ENCODE measurements around the gene INPP5B.
"Not testable (repeated sequence)": the region's sequence is repeated elsewhere in the genome, so short reads cannot be mapped to it uniquely, and the experiment has no call there.

The INPP5B gene

DNA sequence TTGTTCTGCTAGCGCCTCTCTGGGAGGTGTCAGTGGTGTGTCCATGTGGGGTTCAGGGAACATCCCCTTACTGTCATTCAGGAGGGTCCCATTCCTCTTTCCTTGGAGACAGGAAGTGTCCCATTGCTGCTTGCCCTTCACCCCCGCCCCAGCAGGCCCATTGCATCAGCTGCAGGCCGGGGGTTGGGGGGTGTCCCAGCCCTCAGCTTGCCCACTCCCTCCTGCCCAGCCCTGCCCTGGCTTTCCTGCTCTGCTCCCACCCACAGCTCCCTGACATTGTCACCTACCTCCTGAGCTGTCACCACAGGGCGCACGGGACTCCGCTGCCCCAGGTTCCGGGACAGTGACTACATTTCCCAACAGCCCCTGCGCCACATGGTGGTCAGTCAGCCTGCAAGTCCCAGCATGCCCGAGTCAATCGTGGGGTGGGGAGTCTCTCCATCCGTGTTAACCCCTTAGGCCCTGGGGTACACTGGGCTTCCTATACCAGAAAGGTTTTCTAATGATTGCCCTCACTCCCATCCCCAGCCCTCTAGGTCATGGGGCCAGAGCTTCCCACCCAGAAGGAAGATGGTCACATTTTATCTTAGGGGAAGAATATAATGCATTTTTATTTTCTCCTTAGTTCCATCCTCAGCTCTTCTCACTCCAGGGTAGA, at the start of gene INPP5B:
TSS of gene INPP5B (minus strand) at position 351 of the 658 bp plus-strand sequence. CDS start 745 bp downstream, outside the sequence.
- DNase-seq: peak; percentile 82

DNA sequence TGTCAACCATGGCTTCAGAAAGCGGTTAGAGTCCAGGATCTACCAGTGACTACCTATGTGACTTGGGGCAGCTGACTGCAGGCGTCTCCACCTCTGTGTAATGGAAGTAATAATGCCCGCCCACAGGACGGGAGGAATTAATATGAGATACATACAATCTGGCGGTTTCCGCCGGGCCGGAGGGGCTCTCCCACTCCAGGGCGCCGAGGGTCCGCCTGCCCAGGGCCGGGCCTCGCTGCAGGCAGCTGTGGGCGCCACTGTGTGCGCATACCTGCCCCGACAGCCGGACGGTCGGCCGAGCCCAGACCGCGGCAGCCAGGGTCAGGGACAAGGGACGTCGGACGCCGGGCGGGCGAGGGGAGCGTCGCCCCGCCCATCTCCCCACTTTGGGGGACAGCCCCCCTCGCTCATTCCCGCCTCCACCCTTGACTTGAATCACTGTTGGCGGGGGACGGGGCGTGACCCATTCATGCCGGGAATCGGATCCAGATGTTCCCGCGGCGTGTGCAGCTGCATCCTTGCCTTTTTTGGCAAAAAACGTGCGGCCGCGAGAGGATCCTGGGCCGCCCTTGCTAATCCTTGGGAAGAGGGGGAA, 49.0 kb upstream of the INPP5B start:
- DNase-seq: peak; percentile 98

DNA sequence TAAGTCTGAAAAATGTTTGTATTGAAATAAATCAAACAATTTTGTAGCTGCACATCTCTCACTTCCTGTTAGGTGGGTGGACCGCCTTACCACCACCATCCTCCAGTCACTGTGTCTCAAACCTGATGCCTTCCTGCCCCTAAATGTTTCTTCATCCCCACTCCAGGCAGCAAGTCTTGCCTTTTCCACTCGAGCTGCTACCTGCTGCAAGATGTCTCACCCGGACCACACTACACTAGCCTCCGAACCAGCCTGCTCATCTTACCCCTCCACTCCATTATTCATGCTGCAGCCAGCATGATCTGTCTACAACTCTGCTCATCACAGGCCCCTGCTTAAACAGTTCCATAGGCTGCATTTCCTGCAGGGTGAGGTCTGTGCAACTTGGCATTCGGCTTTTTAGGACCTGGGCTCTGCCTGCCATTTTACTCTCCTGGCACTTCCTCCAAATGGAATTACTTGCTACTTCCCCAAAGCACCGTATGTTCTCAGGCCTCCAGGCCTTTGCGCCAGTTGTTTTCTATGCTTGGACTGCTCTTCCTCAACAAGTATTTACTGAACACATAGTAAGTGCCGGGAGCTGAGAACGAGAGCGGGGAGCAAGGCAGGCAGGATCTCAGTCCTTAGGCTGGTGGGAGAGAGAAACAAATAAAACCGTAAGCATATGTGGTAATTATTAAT, 48.2 kb upstream of the INPP5B start:
- no peak for DNase-seq

DNA sequence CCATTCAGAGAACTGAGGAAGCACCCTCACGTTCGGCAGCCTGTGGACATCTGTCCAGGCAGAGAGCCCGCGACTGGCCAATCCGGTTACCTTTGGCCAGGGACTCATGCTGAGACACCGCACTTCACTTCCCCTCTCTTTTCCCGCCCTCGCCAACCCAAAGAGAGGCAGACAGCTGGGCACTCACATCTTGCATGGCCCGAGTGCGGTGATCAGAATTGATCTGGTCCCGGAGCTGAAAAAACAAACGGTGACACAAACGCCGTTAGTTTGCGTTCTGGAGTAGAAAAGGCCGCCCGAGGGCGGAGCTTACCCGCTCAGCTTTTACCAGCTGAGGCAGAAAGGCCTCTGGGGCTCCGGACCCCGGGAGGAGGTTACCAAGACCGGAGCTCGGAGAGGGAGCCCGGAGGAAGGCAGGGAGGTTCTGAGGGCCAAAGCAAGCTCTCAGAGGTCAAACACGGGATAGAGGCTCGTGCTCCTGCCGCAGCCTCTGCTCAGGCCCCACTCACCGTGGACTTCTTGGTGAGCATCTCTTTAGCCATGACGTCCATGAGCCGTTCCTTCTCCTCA, 42.6 kb upstream of the INPP5B start:
- DNase-seq: no peak

DNA sequence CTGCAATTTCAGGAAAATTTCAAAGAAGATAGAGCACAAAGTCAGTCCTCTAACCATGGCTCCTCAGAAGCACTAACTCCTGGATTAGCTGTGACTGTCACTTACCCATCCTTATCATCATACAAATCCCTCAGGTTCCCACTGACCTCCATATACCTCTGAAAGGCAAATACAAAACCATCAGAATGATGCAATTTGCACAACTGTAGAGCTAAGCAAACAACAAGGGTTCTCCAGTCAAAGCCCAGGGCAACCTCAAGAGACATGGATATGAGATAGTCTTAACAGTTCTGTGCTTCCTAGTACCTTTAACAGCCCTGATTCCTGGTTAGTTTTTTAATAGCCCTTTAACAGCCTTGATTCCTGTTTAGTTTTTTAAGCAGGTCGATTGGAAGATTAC, 40.8 kb upstream of the INPP5B start:
- DNase-seq: no peak

DNA sequence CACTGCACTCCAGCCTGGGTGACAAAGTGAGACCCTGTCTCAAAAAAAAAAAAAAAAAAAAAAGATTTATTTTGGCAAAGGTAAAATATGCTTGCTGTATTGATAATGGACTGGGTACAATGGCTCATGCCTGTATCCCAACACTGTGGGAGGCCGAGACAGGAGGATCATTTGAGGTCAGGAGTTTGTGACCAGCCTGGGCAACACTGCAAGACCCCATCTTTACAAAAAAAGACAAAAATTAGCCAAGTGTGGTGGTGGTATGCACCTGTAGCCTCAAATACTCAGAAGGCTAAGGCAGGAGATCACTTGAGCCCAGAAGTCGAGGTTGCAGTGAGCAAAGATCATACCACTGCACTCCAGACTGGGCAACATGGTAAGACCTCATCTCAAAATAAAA, 36.7 kb upstream of the INPP5B start:
- DNase-seq: no peak

DNA sequence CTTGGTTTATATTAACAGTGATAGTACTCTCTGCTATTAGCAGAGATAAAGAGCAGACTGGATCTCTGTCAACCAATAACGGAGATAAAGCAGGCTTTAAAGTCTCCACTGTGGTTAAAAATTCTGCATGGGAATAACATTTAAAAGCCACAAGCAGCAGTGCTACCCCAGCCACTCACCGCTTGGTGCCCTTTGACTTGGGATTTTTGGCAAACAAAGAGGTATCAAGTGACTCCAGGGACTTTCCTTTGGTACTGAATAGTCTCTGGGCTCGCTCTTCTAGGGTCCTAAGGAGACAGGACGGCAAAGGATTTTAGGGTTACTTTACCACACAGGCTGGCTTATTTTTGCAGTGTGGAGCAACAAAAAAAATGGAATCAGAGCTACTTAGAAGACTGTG, 31.7 kb upstream of the INPP5B start:
- DNase-seq: no peak

DNA sequence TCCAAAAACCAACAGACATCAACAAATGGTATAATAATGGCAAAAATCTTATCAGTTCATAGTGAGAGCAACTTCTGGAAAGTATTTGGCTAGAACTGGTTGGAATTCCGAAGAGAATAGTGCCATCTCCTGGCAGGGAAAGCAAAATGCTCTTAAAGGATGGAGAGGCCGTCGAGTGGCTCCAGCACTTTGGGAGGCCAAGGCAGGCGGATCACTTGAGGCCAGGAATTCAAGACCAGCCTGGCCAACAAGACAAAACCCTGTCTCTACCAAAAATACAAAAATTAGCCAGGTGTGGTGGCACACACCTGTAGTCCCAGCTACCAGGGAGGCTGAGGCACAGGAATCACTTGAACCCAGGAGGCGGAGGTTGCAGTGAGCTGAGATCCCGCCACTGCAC, 28.2 kb upstream of the INPP5B start:
- peak; percentile 59 for DNase-seq

DNA sequence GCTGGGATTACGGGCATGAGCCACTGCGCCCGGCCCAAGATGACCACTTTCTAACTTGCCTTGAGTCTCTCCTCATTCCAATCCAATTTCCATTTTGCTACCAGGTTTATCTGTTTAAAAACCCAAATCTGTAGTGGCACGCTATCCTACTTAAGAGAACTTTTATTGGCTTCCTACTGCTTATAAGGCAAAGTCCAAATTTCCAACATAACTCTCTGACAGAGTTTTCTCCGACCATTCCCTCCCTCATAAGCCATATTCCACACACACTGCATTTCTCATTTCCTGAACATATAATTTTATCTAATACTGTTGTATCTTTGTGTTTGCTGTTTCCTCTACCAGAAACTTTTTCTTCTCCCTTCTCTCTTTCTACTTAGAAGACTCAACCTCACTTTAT, 27.7 kb upstream of the INPP5B start:
- no peak for DNase-seq

DNA sequence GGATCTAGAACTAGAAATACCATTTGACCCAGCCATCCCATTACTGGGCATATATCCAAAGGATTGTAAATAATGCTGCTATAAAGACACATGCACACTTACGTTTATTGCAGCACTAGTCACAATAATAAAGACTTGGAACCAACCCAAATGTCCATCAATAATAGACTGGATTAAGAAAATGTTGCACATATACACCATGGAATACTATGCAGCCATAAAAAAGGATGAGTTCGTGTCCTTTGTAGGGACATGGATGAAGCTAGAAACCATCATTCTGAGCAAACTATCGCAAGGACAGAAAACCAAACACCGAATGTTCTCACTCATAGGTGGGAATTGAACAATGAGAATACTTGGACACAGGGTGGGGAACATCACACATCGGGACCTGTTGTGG, 26.8 kb upstream of the INPP5B start:
- not testable (repeated sequence) for DNase-seq

DNA sequence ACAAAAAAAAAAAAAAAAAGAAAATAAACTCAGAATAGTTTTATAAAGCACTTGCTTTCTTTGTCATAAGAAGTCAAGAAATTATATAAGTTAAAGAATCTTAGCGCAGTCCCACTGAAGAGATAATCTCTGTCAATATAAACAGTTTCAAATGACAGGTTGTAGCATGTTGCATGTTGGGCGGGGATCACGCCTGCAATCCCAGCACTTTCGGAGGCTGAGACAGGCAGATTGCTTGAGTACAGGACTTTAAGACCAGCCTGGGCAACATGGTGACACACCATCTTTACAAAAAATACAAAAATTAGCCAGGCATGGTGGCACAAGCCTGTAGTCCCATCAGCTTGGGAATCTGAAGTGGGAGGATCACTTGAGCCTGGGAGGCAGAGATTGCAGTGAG, 18.4 kb upstream of the INPP5B start:
- no peak for DNase-seq

DNA sequence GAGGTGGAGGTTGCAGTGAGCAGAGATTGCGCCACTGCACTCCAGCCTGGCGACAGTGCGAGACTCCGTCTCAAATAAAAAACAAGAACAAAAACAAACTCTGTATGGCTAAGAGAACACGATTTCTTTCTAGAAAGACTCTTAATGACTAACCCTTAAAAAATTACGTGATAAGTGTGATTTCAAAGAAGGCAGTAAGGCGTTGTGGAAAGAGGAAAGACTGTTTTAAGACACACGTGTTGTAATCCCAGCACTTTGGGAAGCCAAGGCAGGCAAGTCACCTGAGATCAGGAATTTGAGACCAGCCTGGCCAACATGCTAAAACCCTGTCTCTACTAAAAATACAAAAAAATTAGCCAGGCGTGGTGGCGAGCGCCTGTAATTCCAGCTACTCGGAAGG, 17.3 kb upstream of the INPP5B start:
- not testable (repeated sequence) for DNase-seq

DNA sequence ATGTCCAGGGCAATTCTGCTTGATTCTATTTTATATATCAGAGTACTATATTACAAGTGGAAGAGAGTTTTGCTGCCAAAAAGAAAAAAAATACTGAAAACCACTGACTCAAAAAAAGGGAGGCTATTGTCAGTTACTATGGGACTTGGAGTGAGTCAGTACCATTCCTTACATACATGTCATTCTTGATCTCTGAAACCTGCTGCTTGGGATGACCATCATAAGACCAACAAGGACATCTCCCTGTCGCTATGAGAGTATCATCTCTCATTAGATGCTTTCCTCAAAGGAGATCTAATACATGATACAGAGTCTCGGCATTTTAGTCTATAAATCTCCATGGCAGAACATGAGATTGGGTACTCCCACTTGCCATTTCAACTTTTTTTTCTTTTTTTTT, 11.8 kb upstream of the INPP5B start:
- DNase-seq: peak; percentile 91

DNA sequence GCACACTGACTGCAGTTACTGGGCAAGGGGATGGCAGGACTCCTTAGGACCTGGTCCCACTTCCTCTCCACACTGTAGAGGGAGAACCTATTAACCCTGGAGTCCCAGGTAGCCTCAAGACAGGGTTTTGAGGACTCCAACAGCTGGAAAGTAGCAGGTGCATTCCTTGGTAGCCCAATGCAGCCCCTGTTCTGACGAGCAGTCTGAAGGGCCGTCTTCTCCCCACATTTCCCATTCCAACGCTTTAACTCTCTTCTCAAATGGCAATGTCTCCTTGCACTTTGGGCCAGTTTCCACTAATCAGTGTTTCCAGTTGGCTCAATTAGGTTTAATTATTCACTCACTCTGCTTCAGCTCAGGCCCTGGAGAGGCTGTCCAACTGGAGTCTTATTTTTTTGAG, 8.8 kb upstream of the INPP5B start:
- DNase-seq: no peak

DNA sequence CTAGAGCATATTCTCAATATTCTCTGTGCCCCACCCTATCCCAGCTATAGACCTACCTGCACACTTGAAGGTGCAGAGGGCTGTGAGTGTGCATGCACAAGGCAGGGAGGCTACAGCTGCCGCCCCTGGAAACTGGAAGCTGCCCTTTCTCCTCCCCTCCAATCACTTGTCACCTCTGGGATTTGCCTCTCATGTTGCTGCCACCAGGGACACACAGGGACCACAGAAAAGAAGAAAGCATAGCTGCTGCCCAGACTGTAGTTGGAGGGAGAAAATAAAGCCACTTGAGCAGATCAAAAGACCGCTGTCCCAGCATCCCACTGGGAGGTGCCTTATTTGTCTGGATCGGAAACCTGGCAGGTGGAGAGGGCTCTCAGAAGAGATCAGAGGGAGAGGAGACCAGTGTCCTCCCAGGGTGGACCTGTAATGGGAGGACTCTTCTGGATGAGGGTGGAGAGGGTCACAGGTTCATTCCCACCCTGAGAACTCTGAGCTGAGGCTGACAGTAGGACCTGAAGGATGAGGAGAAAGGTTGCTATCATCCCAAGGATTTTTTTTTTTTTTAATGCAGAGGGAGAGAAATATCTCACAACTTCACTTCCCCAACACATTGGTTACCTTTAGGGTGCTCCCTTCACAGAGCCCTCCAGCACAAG, 7.6 kb upstream of the INPP5B start:
- DNase-seq: no peak

DNA sequence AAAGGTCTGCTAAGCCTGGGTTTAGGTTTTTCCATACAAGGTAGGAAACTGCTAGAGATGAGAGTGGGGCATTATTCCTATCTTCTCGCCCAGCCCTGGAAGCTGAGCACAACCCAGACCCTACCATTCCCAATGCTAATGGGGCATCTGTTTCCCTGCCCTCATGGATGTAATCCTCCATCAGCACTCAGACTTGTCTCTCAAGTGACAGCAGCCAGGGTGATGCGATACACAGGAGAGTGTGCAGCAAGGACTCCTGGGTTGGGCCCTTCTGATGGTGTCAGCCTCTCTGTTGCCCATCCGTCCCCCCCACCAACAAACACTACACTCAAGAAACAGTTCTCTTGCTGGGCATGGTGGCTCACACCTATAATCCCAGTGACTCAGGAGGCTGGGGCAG, 5.9 kb upstream of the INPP5B start:
- DNase-seq: no peak

DNA sequence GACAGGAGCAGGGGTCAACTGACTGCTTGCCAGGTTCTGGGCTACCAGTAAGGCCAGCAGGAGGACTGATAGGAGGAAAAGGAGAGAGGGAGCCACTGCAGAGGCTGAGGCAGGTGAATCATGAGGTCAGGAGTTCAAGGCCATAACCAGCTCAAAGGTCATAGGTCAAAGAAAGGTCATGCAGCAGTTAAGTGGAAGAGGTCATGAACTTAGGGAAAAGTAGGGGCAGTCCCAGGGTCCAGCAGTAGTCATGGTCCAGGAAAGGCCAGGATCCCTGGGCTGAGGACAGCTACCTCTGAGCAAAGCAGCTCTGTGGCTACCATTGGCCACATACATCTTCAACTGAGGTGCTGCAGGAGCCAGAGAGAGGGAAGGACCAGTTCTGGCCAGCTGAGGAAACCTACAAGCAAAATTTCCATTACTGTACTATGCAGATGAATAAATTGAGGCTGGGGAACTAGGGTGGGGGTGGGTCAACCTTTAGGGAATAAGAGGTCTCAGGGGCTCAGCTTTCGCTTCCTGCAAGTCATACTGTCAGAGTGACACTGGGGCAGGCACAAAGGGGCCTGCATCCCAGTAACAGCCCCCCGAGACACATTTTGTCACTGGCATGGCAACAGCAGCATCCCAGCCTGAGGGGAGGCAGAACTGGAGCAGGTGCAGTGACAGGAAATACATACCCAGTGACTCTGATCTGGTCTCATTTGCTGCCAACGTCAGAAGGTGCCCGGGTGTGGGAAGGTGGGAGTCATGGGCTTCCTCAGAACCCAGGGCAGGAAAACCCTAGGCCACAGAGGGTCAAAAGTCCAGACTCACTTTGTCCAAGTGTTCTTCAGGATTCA, 5.2 kb upstream of the INPP5B start:
- DNase-seq: no peak

DNA sequence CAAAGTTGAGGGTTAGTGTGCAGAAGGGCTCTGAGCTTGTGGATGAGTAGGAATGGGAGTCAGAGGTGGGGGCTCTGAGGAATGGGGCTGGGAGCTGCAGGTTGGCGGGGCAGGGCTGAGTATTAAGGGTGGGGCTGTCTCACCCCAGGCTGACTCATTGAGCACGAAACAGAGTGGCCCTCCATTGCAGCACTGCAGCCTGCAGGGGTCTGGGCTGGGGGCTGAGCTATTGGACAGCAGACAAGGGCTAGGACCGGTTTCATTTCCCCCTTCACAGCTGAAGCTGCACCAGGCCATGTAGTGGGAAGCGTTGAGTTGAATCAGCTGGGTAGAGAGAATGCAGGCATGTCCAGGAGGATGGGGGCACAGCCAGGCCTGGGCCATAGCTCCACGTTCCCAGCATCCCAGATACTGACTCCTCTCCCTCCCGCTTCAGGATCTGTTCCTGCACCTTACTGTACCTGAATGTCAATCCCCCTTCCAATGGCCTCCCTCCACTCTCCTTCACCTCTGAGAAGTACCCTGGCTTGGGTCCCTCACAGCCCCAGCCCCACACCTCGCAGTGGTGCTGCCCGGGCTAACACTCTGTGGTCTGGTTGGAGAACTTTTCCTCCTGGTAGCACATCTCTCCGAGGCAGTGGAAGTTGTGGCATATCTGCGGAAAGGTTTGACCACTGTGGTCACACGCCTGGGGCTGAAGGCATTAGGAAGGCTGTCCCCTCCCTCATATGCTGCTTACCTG, 4.4 kb upstream of the INPP5B start:
- DNase-seq: no peak

DNA sequence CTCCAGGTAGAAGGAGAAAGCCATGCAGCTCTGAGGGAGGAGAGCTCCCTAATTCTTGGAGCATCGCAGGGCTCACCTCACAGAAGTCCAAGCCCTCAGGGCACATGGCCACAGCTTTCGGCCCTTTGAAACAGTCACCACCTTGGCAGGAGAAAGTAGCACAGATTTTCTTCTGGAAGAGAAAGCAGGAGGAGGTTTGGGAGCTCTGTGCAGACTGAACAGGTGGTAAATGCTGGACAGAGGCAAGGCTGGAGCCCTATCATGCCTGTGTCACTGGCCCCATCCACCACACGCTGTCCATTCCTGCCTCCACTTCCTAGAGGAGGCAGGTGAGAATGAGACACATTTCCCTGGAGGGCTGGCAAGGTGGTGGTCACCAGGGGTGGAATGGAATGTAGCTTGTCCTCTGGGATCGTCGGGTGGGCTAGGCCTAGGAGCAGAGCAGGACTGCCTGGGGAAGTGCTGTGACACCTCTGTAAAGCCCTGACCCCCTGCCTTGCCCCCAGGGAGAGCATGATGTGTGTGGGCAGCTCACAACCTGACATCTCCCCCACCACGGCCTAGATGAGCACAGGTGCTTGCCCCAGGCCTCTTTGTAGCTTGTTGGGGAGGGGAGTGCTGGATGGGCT, 2.8 kb upstream of the INPP5B start:
- no peak for DNase-seq

DNA sequence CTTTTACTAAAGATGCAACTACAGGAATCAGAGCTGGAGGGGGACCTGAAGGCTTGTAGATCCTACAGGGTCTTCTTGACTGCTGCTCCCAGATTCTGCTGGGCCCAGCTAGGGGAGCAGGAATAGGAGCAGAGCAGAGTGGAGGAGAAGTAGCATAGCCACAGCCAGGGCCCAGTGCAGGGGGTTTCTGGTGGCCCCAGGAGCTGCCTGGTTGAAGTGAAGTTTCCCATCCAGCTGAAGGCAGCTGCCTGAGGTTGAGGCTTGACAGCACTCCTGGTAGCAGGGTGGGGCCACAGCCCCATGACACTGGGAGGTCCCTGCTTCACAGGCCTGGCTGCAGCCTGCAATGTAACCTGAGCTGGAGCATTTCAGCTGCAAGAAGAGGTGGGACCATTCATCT, 2.0 kb upstream of the INPP5B start:
- no peak for DNase-seq

DNA sequence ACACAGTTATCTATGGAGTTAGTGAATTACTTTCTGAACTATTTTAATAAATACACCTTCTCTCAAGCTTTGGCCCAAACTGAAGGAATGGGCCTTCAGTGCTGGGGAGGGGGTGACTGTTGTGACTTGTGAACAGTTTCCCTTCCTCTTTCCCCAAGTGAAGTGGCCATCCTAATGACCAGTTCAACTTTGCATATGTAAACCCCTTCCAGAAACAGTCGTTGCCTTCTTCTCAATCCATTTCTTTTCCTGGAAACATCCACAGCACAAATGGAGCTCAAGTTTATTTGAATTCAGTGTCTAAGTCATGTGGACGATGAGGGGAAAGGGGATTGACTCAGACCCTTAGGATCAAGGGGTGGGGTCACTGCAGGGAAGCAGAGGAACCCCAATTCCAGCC, 1.3 kb upstream of the INPP5B start:
- no peak for DNase-seq
